GM12873 (cell line): Measurements from ENCODE around the gene KIAA2012.
A peak's percentile ranks its signal among the peaks of the same experiment; 100 is the strongest.

Experiments
- CTCF ChIP-seq: IDR thresholded peaks from 2 replicates; pipeline ENCODE4 v1.5.1; 2012; ENCODE audit warnings: low read depth, mild to moderate bottlenecking, moderate library complexity, low read length, control low read depth; ENCODE audit not compliant: insufficient read depth; ENCODE audit errors: missing control alignments

Gene KIAA2012

DNA sequence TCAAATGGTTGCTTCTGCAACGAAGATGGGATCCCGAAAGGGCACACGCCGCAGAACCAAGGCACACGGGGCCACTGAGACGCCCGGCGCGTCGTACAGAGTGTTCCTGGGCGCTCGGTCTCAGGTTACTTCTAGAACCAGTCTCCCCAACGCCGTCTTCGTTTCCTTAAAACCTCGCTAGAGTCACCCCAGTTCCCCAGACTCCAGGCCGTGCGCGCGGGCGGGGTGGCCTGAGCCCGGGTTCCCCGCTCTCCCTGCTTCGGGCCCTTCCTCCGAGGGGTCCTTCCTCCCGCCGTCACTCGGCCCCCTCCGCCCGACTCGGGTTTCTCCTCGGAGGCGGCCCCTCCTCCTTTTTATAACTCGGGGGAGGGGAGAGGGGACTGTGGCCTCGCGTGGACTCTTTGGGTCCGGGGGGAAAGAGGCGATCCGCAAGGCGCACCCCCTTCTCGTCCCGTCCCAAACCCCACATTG lies 40.2 kb upstream of the KIAA2012 start:
- no peak for TF ChIP-seq CTCF

DNA sequence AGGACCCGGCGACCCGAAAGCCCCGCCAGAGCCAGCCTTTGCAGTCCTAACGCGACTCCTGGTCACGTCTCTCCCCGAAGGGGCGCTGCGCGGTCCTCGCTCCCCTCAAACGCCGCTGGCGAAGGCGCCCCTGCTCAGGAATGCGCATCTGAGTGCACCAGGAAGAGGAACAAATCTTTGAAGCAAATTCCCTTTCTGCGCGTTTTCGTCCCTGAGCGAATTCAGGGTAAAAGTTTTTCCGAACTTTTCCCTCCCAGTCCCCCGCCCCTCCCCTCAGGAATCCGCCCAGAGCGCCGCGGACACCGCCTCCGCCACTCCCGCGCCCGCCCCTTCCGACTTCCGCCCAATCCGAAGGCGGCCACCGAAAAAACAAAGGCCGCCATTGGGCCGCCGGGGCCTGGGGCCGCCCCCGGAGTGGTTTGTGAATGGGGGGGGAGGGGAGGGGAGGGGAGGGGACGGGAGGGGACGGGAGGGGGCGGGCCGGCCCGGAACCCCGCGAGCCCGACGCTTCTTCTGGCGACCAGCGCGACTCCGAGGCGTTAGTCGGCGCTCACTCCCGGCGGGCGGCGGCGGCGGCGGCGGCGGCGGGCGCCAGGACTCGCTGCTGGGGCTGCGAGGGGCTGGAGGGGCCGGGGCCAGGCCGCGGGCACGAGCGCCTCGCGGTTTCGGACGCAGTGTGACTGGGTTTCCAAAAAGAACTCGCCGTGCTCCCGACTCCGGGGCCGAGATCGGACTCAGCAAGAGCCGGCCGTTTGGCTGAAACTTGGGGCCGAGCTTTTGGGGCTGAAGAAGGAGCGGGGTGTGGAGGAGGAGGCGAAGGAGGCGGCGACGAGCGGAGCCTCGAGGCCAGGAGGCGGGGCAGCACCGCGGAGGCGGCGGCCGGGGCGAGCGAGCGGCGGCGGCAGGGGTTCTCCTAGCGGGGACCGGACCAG lies 39.5 kb upstream of the KIAA2012 start, which contains the start of gene FZD7:
Gene FZD7, plus strand, starts transcription at position 539 of the 932 bp plus-strand sequence. CDS start 793 bp downstream, outside the sequence.
- peak; percentile 41 for TF ChIP-seq CTCF

- no peak for TF ChIP-seq CTCF
Measured at GRCh38 chr2:202034249-202035088, 38.6 kb upstream of the KIAA2012 start.

GRCh38 chr2:202035089-202035940 lies 37.7 kb upstream of the KIAA2012 start:
- TF ChIP-seq CTCF = peak; percentile 9

DNA sequence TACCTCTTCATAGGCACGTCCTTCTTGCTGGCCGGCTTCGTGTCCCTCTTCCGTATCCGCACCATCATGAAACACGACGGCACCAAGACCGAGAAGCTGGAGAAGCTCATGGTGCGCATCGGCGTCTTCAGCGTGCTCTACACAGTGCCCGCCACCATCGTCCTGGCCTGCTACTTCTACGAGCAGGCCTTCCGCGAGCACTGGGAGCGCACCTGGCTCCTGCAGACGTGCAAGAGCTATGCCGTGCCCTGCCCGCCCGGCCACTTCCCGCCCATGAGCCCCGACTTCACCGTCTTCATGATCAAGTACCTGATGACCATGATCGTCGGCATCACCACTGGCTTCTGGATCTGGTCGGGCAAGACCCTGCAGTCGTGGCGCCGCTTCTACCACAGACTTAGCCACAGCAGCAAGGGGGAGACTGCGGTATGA lies 37.1 kb upstream of the KIAA2012 start:
- no peak for TF ChIP-seq CTCF

DNA sequence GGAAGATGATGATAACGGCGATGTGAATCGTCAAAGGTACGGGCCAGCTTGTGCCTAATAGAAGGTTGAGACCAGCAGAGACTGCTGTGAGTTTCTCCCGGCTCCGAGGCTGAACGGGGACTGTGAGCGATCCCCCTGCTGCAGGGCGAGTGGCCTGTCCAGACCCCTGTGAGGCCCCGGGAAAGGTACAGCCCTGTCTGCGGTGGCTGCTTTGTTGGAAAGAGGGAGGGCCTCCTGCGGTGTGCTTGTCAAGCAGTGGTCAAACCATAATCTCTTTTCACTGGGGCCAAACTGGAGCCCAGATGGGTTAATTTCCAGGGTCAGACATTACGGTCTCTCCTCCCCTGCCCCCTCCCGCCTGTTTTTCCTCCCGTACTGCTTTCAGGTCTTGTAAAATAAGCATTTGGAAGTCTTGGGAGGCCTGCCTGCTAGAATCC lies 36.4 kb upstream of the KIAA2012 start:
- TF ChIP-seq CTCF = no peak
